ENCODE results near the gene LPAR1. TPM values are rescaled to one million over a fixed set of nuclear protein-coding genes. Genes with fewer than 3 reads are reported as not detected.

Gene LPAR1
- polyA plus RNA-seq (2013, experiment 1 of 4), result 17.6 TPM
- polyA plus RNA-seq (2013, experiment 2 of 4), result 17.0 TPM
- 13.3 TPM for polyA plus RNA-seq (2013, experiment 3 of 4)
- 14.5 TPM for polyA plus RNA-seq (2013, experiment 4 of 4)

- H3K36me3 ChIP-seq (ENCODE audit: control insufficient read depth, insufficient read depth, low read length), result no peaks in the 10 kb centered on the region
- 1 to 2% methylated on average over 70 to 71 of the region's 72 CpGs for WGBS, 2 experiments
- peaks cover 10% of the 10 kb centered on the region for H3K4me1 ChIP-seq (ENCODE audit: control insufficient read depth, insufficient read depth, low read length)
- H3K27ac ChIP-seq (ENCODE audit: insufficient read depth, low read depth, low read length, poor library complexity, severe bottlenecking), result no peak within 1 kb of the TSS
- H3K4me3 ChIP-seq (ENCODE audit: insufficient read depth, low read depth, low read length), result peak within 1 kb of the TSS; percentile 59
- H3K9me3 ChIP-seq (ENCODE audit: control insufficient read depth, low read length), result no peaks in the 10 kb centered on the region
- peaks cover 33% of the 10 kb centered on the region for H3K27me3 ChIP-seq (ENCODE audit: control insufficient read depth, insufficient read depth, low read length, poor library complexity, severe bottlenecking)
Measured at GRCh38 chr9:111038331-111039230, at the start of gene LPAR1. Gene LPAR1, minus strand, starts transcription at chr9:111038470. Its CDS starts 66,353 bp downstream, at chr9:110972117.

- no peaks in the 10 kb centered on the region for H3K4me1 ChIP-seq (ENCODE audit: control insufficient read depth, insufficient read depth, low read length)
- H3K4me3 ChIP-seq (ENCODE audit: insufficient read depth, low read depth, low read length), result no peak overlapping the region
- H3K36me3 ChIP-seq (ENCODE audit: control insufficient read depth, insufficient read depth, low read length), result no peaks in the 10 kb centered on the region
- H3K27me3 ChIP-seq (ENCODE audit: control insufficient read depth, insufficient read depth, low read length, poor library complexity, severe bottlenecking), result no peaks in the 10 kb centered on the region
- H3K9me3 ChIP-seq (ENCODE audit: control insufficient read depth, low read length), result no peaks in the 10 kb centered on the region
- H3K27ac ChIP-seq (ENCODE audit: insufficient read depth, low read depth, low read length, poor library complexity, severe bottlenecking), result no peak overlapping the region
- WGBS, 2 experiments, result 83 to 88% methylated on average over 1 of the region's 1 CpG
Measured at GRCh38 chr9:111078391-111079038, 40.2 kb upstream of the LPAR1 start.

GRCh38 chr9:111076519-111076918 is 38.2 kb upstream of the LPAR1 start:
- Histone ChIP-seq H3K4me3 (ENCODE audit: insufficient read depth, low read depth, low read length) (no peak overlapping the region), H3K27ac (ENCODE audit: insufficient read depth, low read depth, low read length, poor library complexity, severe bottlenecking) (no peak overlapping the region), H3K9me3 (ENCODE audit: control insufficient read depth, low read length) (no peaks in the 10 kb centered on the region), H3K4me1 (ENCODE audit: control insufficient read depth, insufficient read depth, low read length) (no peaks in the 10 kb centered on the region), H3K36me3 (ENCODE audit: control insufficient read depth, insufficient read depth, low read length) (no peaks in the 10 kb centered on the region), H3K27me3 (ENCODE audit: control insufficient read depth, insufficient read depth, low read length, poor library complexity, severe bottlenecking) (no peaks in the 10 kb centered on the region)
- WGBS, 2 experiments, result 94 to 99% methylated on average over 3 of the region's 3 CpGs

- no peak overlapping the region for H3K4me3 ChIP-seq (ENCODE audit: insufficient read depth, low read depth, low read length)
- no peaks in the 10 kb centered on the region for H3K36me3 ChIP-seq (ENCODE audit: control insufficient read depth, insufficient read depth, low read length)
- H3K4me1 ChIP-seq (ENCODE audit: control insufficient read depth, insufficient read depth, low read length), result no peaks in the 10 kb centered on the region
- H3K9me3 ChIP-seq (ENCODE audit: control insufficient read depth, low read length), result no peaks in the 10 kb centered on the region
- 92 to 94% methylated on average over 6 of the region's 6 CpGs for WGBS, 2 experiments
- H3K27me3 ChIP-seq (ENCODE audit: control insufficient read depth, insufficient read depth, low read length, poor library complexity, severe bottlenecking), result no peaks in the 10 kb centered on the region
- H3K27ac ChIP-seq (ENCODE audit: insufficient read depth, low read depth, low read length, poor library complexity, severe bottlenecking), result no peak overlapping the region
Measured at GRCh38 chr9:111076042-111076441, 37.8 kb upstream of the LPAR1 start.

GRCh38 chr9:111074395-111074794 is 36.1 kb upstream of the LPAR1 start:
- no peaks in the 10 kb centered on the region for H3K27me3 ChIP-seq (ENCODE audit: control insufficient read depth, insufficient read depth, low read length, poor library complexity, severe bottlenecking)
- H3K4me1 ChIP-seq (ENCODE audit: control insufficient read depth, insufficient read depth, low read length), result no peaks in the 10 kb centered on the region
- no peaks in the 10 kb centered on the region for H3K36me3 ChIP-seq (ENCODE audit: control insufficient read depth, insufficient read depth, low read length)
- H3K4me3 ChIP-seq (ENCODE audit: insufficient read depth, low read depth, low read length), result no peak overlapping the region
- WGBS, 2 experiments, result 87 to 92% methylated on average over 3 of the region's 3 CpGs
- no peaks in the 10 kb centered on the region for H3K9me3 ChIP-seq (ENCODE audit: control insufficient read depth, low read length)
- H3K27ac ChIP-seq (ENCODE audit: insufficient read depth, low read depth, low read length, poor library complexity, severe bottlenecking), result no peak overlapping the region

- H3K27ac ChIP-seq (ENCODE audit: insufficient read depth, low read depth, low read length, poor library complexity, severe bottlenecking), result no peak overlapping the region
- no peaks in the 10 kb centered on the region for H3K27me3 ChIP-seq (ENCODE audit: control insufficient read depth, insufficient read depth, low read length, poor library complexity, severe bottlenecking)
- no peak overlapping the region for H3K4me3 ChIP-seq (ENCODE audit: insufficient read depth, low read depth, low read length)
- H3K36me3 ChIP-seq (ENCODE audit: control insufficient read depth, insufficient read depth, low read length), result no peaks in the 10 kb centered on the region
- WGBS, 2 experiments, result 98 to 100% methylated on average over 2 of the region's 2 CpGs
- H3K4me1 ChIP-seq (ENCODE audit: control insufficient read depth, insufficient read depth, low read length), result no peaks in the 10 kb centered on the region
- H3K9me3 ChIP-seq (ENCODE audit: control insufficient read depth, low read length), result no peaks in the 10 kb centered on the region
Measured at GRCh38 chr9:111069183-111069582, 30.9 kb upstream of the LPAR1 start.

- no peaks in the 10 kb centered on the region for H3K4me1 ChIP-seq (ENCODE audit: control insufficient read depth, insufficient read depth, low read length)
- WGBS, 2 experiments, result 96 to 99% methylated on average over 4 of the region's 4 CpGs
- no peak overlapping the region for H3K4me3 ChIP-seq (ENCODE audit: insufficient read depth, low read depth, low read length)
Measured at GRCh38 chr9:111068771-111069170, 30.5 kb upstream of the LPAR1 start.

GRCh38 chr9:111068383-111068730 is 30.1 kb upstream of the LPAR1 start:
- no peak overlapping the region for H3K27ac ChIP-seq (ENCODE audit: insufficient read depth, low read depth, low read length, poor library complexity, severe bottlenecking)
- H3K36me3 ChIP-seq (ENCODE audit: control insufficient read depth, insufficient read depth, low read length), result no peaks in the 10 kb centered on the region
- H3K9me3 ChIP-seq (ENCODE audit: control insufficient read depth, low read length), result no peaks in the 10 kb centered on the region
- no peak overlapping the region for H3K4me3 ChIP-seq (ENCODE audit: insufficient read depth, low read depth, low read length)
- 93 to 96% methylated on average over 7 to 8 of the region's 8 CpGs for WGBS, 2 experiments
- no peaks in the 10 kb centered on the region for H3K4me1 ChIP-seq (ENCODE audit: control insufficient read depth, insufficient read depth, low read length)
- H3K27me3 ChIP-seq (ENCODE audit: control insufficient read depth, insufficient read depth, low read length, poor library complexity, severe bottlenecking), result no peaks in the 10 kb centered on the region

More at GRCh38 chr9:111068771-111069170, 30.5 kb upstream of the LPAR1 start:
- Histone ChIP-seq H3K27ac (ENCODE audit: insufficient read depth, low read depth, low read length, poor library complexity, severe bottlenecking) (no peak overlapping the region), H3K27me3 (ENCODE audit: control insufficient read depth, insufficient read depth, low read length, poor library complexity, severe bottlenecking) (no peaks in the 10 kb centered on the region), H3K36me3 (ENCODE audit: control insufficient read depth, insufficient read depth, low read length) (no peaks in the 10 kb centered on the region), H3K9me3 (ENCODE audit: control insufficient read depth, low read length) (no peaks in the 10 kb centered on the region)

GRCh38 chr9:111066468-111066867 is 28.2 kb upstream of the LPAR1 start:
- Histone ChIP-seq H3K27ac (ENCODE audit: insufficient read depth, low read depth, low read length, poor library complexity, severe bottlenecking) (no peak overlapping the region), H3K36me3 (ENCODE audit: control insufficient read depth, insufficient read depth, low read length) (no peaks in the 10 kb centered on the region), H3K9me3 (ENCODE audit: control insufficient read depth, low read length) (no peaks in the 10 kb centered on the region), H3K27me3 (ENCODE audit: control insufficient read depth, insufficient read depth, low read length, poor library complexity, severe bottlenecking) (no peaks in the 10 kb centered on the region), H3K4me3 (ENCODE audit: insufficient read depth, low read depth, low read length) (no peak overlapping the region), H3K4me1 (ENCODE audit: control insufficient read depth, insufficient read depth, low read length) (no peaks in the 10 kb centered on the region)
- 80 to 85% methylated on average over 2 of the region's 2 CpGs for WGBS, 2 experiments

- H3K4me3 ChIP-seq (ENCODE audit: insufficient read depth, low read depth, low read length), result no peak overlapping the region
- no peaks in the 10 kb centered on the region for H3K4me1 ChIP-seq (ENCODE audit: control insufficient read depth, insufficient read depth, low read length)
- WGBS, 2 experiments, result 93 to 96% methylated on average over 4 of the region's 4 CpGs
- H3K27me3 ChIP-seq (ENCODE audit: control insufficient read depth, insufficient read depth, low read length, poor library complexity, severe bottlenecking), result no peaks in the 10 kb centered on the region
- no peak overlapping the region for H3K27ac ChIP-seq (ENCODE audit: insufficient read depth, low read depth, low read length, poor library complexity, severe bottlenecking)
- H3K9me3 ChIP-seq (ENCODE audit: control insufficient read depth, low read length), result no peaks in the 10 kb centered on the region
- H3K36me3 ChIP-seq (ENCODE audit: control insufficient read depth, insufficient read depth, low read length), result no peaks in the 10 kb centered on the region
Measured at GRCh38 chr9:111065414-111065813, 27.1 kb upstream of the LPAR1 start.

Data from ectodermal cell (in vitro differentiated cells).